Gastrocnemius medialis (tissue), 4 donors: ENCODE measurements around the gene NDUFA11. TPM values are rescaled to one million over a fixed set of nuclear protein-coding genes. Genes with fewer than 3 reads are reported as not detected.
A peak's percentile ranks its signal among the peaks of the same experiment; 100 is the strongest.

Experiments
- ATAC-seq, 2 donors: fragments of 150-250 bp; one replicate each; pipeline ENCODE4 v1.9.1; 2016
- DNase-seq, 2 donors: peaks; one replicate each; pipeline ENCODE4 v3.0.0-alpha.2; 2019
- H3K27ac ChIP-seq, 4 donors: fragments of 200-600 bp; sonication (generic); 1 replicate in 1 of 4; 2 replicates in 3 of 4; pipeline ENCODE4 v1.5.1; 2016 to 2018; ENCODE audit warnings: mild to moderate bottlenecking in 2 of 4, moderate library complexity in 1 of 4
- H3K27me3 ChIP-seq, 3 donors: fragments of 200-600 bp; sonication (generic) in 2 of 3; 1 replicate in 1 of 3; 2 replicates in 2 of 3; pipeline versions ENCODE4 v1.5.1 to v1.6.0; 2016 to 2019; ENCODE audit warnings: mild to moderate bottlenecking in 1 of 3, moderate library complexity in 1 of 3
- H3K36me3 ChIP-seq, 2 donors: fragments of 200-600 bp; sonication (generic) in 1 of 2; one replicate each; pipeline ENCODE4 v1.5.1; 2017 to 2018
- H3K4me1 ChIP-seq, 2 donors: fragments of 200-600 bp; sonication (generic) in 1 of 2; one replicate each; pipeline ENCODE4 v1.5.1; 2016 to 2017; ENCODE audit warnings: mild to moderate bottlenecking in 2 of 2
- H3K4me3 ChIP-seq, 4 donors: fragments of 200-600 bp; sonication (generic) in 3 of 4; 1 replicate in 1 of 4; 2 replicates in 3 of 4; pipeline ENCODE4 v1.5.1; 2016 to 2019; ENCODE audit warnings: mild to moderate bottlenecking in 2 of 4
- H3K9me3 ChIP-seq, 3 donors: fragments of 200-600 bp; sonication (generic) in 2 of 3; 1 replicate in 1 of 3; 2 replicates in 2 of 3; pipeline ENCODE4 v1.5.1; 2016 to 2019
- CTCF ChIP-seq, 5 experiments: fragments of 450-650 bp in 3 of 5; fragments of 200-600 bp in 2 of 5; sonication (generic) in 2 of 5; IDR thresholded peaks in 4 of 5; conservative IDR thresholded peaks in 1 of 5; 1 replicate in 4 of 5; 2 replicates in 1 of 5; pipeline ENCODE4 v1.5.1; 2016 to 2019; ENCODE audit warnings: antibody characterized with exemption in 5 of 5, mild to moderate bottlenecking in 3 of 5, moderate library complexity in 3 of 5
- POLR2A ChIP-seq, 2 donors: fragments of 450-650 bp; IDR thresholded peaks; one replicate each; pipeline ENCODE4 v1.6.1; 2017; ENCODE audit warnings: antibody characterized with exemption in 2 of 2, mild to moderate bottlenecking in 2 of 2, moderate library complexity in 2 of 2
- in situ Hi-C, 4 donors: fragments of 200-750 bp; cut with MboI; loops; one replicate each; pipeline versions ENCODE4 v1.15.0 to v1.8.0; 2017; ENCODE audit warnings: low sequenced_read_pairs in 4 of 4
- intact Hi-C: fragments of 100-400 bp; cut with DNase I; formaldehyde crosslinking; loops from one replicate; pipeline ENCODE4 v1.15.1; 2023; ENCODE audit warnings: low total_unique reads
- total RNA-seq, 4 donors: library from RNA; depleted of rRNA; stranded (reverse); fragments of >200 nt; gene quantifications; one replicate each; pipeline versions ENCODE4 v1.1.0 to v1.2.3, GENCODE V29; 2016

The NDUFA11 gene
- total RNA-seq, 4 donors from 2014 or later, result 190 to 349 (median 221) TPM

GRCh38 chr19:5905114-5905778 lies 1.7 kb upstream of the NDUFA11 start:
- H3K36me3 ChIP-seq, result peaks cover 0 to 17% of the 10 kb centered on the region in 2 donors
- peaks cover 10 to 20% of the 10 kb centered on the region in 2 donors for H3K4me1 ChIP-seq
- H3K9me3 ChIP-seq, result no peaks in the 10 kb centered on the region
- in situ Hi-C loops (no loop called here), intact Hi-C loops (loop anchor here (10.0 kb wide), 1 partner anchor 830 kb away; the partner anchor contains the start of genes GPR108 and TRIP10)
- DNase-seq (no peak), ATAC-seq (no peak)
- peak overlapping the region; percentile 68 to 98 (median 88) for H3K4me3 ChIP-seq
- peak overlapping the region; percentile 93 to 98 (median 94) for H3K27ac ChIP-seq
- TF ChIP-seq POLR2A (IDR thresholded peaks at IDR 0.05), result no peak
- TF ChIP-seq CTCF (IDR thresholded peaks at IDR 0.05 in 4 of 5, conservative IDR thresholded peaks at IDR 0.05 in 1 of 5), result no peak
- H3K27me3 ChIP-seq, result no peaks in the 10 kb centered on the region

- in situ Hi-C loops (no loop called here), intact Hi-C loops (loop anchor here (1.0 to 10.0 kb wide), 5 partner anchors 73 to 830 kb away; partner anchors contain the start of genes ALKBH7, GPR108, MLLT1 and RANBP3)
- ATAC-seq (peak; percentile 81 to 88), DNase-seq (peak; percentile 100)
- H3K4me1 ChIP-seq, result peaks cover 10 to 20% of the 10 kb centered on the region in 2 donors
- peak within 1 kb of the TSS; percentile 68 to 100 (median 97) for H3K4me3 ChIP-seq
- TF ChIP-seq CTCF (IDR thresholded peaks at IDR 0.05 in 4 of 5, conservative IDR thresholded peaks at IDR 0.05 in 1 of 5) (no peak), POLR2A (IDR thresholded peaks at IDR 0.05) (peak in 1 of 2 donors; percentile 5)
- peaks cover 0 to 12% of the 10 kb centered on the region in 2 donors for H3K36me3 ChIP-seq
- peak within 1 kb of the TSS; percentile 93 to 98 (median 94) for H3K27ac ChIP-seq
- H3K27me3 ChIP-seq, result no peaks in the 10 kb centered on the region
- no peaks in the 10 kb centered on the region for H3K9me3 ChIP-seq
Observed at GRCh38 chr19:5904352-5905113, 943 bp upstream of the NDUFA11 start, which contains the start of gene VMAC. VMAC (plus strand) TSS chr19:5904872; CDS start chr19:5904891, 19 bp downstream.

GRCh38 chr19:5903056-5903623 lies 450 bp downstream of the NDUFA11 start:
- peaks cover 10 to 20% of the 10 kb centered on the region in 2 donors for H3K4me1 ChIP-seq
- intact Hi-C loops (loop anchor here (5.0 to 10.0 kb wide), 4 partner anchors 74 to 832 kb away; partner anchors contain the start of genes ALKBH7, GPR108, MLLT1 and RANBP3), in situ Hi-C loops (no loop called here)
- peak overlapping the region; percentile 93 to 98 (median 94) for H3K27ac ChIP-seq
- H3K27me3 ChIP-seq, result no peaks in the 10 kb centered on the region
- H3K36me3 ChIP-seq, result peaks cover 0 to 4% of the 10 kb centered on the region in 2 donors
- TF ChIP-seq CTCF (IDR thresholded peaks at IDR 0.05 in 4 of 5, conservative IDR thresholded peaks at IDR 0.05 in 1 of 5) (no peak), POLR2A (IDR thresholded peaks at IDR 0.05) (no peak)
- peak overlapping the region; percentile 68 to 100 (median 97) for H3K4me3 ChIP-seq
- no peaks in the 10 kb centered on the region for H3K9me3 ChIP-seq
- ATAC-seq, result no peak
- DNase-seq, result no peak

DNA sequence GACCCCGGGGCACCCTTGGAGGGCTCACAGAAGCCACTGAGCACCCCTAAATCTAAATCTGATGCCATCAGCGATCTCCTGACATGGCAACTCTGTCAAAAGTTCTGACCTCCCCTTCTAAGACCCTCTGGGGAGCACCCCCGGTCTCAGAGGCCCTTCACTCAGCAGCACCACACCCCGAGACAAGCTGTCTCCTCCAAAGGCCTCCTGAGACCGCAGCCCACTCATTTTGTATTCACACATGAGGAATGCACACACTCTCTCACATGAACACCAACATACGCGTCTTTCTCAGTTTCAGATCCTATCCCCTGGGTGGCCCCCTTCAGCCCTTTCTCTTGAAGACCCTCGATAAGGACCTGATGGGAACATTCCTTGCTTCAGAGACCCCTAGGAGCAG lies 2.6 kb downstream of the NDUFA11 start:
- in situ Hi-C loops (no loop called here), intact Hi-C loops (loop anchor here (5.0 to 10.0 kb wide), 4 partner anchors 76 to 834 kb away; partner anchors contain the start of genes ALKBH7, GPR108, MLLT1 and RANBP3)
- Histone ChIP-seq H3K4me3 (no peak overlapping the region), H3K36me3 (peaks cover 0 to 13% of the 10 kb centered on the region in 2 donors), H3K27me3 (no peaks in the 10 kb centered on the region), H3K27ac (no peak overlapping the region), H3K9me3 (no peaks in the 10 kb centered on the region), H3K4me1 (peaks cover 9 to 20% of the 10 kb centered on the region in 2 donors)
- no peak for ATAC-seq
- TF ChIP-seq POLR2A (IDR thresholded peaks at IDR 0.05), result no peak
- TF ChIP-seq CTCF (IDR thresholded peaks at IDR 0.05 in 4 of 5, conservative IDR thresholded peaks at IDR 0.05 in 1 of 5), result no peak
- DNase-seq, result no peak
